Glomerular visceral epithelial cell (primary cell): ENCODE measurements around the gene MRPL23.

Source experiments
- DNase-seq: peaks from one replicate; pipeline ENCODE4 v3.0.0-alpha.2; 2016; ENCODE audit errors: extremely low spot score

MRPL23 gene

DNA sequence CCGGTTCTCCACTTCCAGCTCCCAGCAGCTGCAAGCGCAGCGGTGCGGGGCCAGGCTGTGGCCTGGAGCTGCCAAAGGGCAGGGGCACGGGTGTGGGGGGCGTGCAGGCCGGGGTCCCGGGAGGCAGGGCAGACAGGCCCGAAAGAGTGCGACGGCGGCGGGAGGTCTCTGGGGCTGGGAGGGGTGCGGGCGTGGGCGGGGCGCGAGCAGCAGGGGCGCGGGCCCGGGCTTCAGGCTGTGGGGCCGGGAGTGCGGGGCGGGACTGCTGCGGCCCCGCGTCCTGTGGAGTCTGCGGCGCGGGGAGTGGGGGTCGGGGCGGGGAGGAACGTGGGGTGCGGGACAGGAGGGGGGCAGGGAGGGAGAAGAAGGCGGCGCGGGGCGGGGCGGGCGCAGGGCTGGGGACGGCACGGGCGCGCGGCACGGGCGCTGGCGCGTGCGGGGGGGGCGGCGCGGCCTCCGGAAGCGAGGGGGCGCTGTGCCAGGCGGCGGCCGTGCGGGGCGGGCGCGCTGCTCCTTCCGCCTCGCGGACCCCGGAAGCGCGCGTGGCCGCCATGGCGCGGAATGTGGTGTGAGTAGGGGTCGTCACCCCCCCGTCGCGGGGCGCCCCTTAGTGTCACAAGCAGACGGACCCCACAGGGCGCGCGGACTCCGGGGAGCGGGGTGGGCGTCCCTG, at the start of gene MRPL23:
TSS of gene MRPL23 (plus strand) at position 521 of the 673 bp plus-strand sequence. CDS start at position 552, 31 bp downstream.
- no peak for DNase-seq

DNA sequence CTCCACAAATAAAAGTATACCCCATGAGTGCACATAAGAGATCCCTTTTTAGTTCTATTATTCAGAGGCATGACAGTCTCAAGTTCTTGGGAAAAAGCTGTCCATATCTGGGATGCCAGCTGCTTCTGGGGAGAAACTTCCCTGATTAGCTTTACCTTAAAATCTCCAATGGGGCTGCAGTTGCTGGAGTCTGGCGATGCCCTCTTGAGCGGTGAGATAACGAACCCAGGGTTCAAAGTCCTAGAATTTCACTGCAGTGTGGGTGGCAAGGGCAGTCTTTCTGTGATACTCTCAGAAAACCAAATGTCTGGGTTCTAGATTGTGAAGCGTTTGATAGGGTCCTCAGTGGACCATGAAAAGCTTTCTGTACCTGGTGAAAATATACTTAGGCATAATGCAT, 48.0 kb upstream of the MRPL23 start:
- no peak for DNase-seq

DNA sequence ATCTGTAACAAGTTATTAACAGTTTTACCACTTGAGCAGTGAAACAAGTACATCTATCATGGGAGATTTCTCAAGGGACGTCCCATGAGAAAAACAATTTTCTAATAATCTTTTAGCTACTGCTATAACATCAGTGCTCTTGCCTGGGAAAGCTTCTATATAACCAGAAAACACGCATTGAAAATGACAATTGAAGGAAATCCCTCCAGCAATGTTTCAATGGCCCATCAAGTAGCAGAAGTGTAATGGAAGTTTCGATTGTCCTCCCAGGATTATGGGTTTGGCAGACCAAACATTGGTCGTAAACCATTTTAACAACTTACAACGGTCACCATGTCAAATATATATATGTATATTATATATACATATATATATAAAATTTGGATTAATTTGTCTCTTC, 47.4 kb upstream of the MRPL23 start:
- no peak for DNase-seq

DNA sequence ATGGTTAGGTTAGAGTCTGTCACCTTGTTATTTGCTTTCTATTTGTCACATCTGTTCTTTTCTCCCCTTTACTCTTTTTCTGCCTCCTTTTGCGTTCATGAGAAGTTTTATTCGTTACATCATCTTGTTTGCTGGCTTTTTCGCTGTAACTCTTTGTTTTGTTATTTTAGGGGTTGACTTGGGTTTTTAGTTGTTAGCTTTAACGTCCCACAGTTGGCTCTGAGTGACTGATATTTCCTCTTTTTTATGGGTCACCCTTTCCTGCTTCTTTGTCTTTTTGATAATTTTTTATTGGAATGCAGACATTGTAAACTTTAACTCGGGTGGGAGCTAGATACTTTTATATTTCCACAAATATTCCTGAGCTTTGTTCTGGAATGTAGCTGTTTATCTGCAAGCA, 41.0 kb upstream of the MRPL23 start:
- no peak for DNase-seq

DNA sequence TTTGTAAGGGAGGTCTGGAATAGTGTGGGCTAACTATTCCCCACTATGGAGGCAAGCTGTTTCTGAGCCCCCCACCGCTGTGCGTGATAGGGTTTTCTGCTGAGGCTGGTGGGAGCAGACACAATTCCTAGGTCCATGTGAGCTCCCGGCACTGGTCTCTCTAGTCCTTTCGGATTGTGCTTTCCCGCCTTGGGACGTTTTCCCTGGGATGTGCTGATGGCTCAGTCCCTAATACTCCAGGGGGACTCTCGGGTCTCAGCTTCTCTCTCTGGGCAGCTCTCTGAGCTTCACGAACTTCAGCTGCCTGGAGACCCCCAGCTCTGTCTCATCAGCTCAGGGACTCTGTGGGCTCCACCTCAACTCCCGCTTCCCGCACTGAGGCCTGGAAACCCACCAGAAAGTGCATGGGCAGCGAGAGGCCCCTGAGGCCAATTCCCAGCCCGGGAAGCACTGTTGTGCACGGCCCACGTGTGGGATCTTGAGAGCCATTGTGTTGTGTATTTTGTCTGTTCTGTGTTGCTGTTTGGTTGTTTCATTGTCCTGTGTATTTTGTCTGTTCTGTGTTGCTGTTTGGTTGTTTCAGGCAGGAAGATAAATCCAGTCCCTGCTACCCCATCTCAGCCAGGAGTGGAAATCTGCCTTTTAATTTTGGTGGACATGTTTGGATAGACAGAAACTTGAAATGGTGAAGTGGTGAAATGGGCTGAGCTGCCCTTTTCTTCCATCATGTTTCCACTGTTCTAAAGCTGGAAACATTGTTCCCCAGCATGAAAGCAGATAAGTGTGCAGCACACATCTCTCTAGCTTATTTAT, 40.3 kb upstream of the MRPL23 start:
- no peak for DNase-seq

DNA sequence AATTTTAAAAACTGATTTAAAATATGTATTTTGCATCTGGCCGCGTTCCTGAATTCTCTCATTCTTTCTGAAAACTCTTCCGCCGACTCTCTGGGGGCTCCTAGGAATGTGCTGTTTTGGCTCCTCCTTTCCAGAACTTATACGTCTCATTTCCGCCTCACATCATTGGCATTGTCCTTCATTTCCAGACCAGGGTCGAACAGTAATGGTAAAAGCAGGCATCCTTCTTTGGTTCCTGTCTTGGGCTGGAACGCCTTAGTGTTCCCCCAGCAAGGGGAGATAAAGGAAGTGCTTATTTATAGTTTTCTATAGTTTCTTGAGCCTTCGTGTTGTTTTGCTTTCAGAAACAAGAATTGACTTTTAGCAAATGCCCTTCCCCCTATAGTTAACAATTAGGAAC, 38.5 kb upstream of the MRPL23 start:
- no peak for DNase-seq

DNA sequence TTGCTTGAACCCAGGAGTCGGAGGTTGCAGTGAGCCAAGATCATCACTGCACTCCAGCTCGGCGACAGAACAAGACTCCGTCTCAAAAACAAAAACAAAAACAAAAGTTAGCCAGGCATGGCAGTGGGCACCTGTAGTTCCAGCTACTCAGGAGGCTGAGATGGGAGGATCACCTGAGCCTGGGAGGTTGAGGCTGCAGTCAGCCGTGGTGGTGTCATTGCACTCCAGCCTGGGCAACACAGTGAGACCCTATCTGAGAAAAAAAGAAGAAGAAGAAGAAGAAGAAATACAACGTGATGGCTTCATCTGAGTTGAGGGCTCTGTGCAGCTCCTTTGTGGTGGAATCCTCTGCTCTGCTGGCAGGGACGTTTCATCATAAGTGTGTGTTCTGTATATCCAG, 37.6 kb upstream of the MRPL23 start:
- no peak for DNase-seq

DNA sequence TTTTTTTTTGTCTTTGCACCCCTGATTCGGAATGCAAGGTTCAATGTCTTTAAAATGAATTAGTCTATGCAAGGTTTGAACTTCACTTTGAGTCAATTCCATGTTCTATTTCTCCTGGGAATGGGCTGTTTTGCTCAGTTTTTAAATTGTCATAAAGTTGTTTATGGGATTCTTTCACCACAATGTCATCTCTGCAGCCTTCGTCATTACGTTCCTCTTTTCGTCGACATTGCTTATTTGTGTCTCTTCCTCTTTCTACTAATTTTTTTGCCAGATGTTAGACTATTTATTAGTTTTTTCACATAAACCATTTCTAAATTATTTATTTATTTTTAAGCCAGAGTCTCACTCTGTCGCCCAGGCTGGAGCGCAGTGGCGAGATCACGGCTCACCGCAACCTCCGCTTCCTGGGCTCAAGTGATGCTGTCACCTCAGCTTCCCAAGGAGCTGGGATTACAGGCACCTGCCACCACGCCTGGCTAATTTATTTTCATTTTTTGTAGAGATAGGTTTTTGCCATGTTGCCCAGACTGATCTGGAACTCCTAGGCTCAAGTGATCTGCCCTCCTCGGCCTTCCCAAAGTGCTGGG, 34.7 kb upstream of the MRPL23 start:
- no peak for DNase-seq

DNA sequence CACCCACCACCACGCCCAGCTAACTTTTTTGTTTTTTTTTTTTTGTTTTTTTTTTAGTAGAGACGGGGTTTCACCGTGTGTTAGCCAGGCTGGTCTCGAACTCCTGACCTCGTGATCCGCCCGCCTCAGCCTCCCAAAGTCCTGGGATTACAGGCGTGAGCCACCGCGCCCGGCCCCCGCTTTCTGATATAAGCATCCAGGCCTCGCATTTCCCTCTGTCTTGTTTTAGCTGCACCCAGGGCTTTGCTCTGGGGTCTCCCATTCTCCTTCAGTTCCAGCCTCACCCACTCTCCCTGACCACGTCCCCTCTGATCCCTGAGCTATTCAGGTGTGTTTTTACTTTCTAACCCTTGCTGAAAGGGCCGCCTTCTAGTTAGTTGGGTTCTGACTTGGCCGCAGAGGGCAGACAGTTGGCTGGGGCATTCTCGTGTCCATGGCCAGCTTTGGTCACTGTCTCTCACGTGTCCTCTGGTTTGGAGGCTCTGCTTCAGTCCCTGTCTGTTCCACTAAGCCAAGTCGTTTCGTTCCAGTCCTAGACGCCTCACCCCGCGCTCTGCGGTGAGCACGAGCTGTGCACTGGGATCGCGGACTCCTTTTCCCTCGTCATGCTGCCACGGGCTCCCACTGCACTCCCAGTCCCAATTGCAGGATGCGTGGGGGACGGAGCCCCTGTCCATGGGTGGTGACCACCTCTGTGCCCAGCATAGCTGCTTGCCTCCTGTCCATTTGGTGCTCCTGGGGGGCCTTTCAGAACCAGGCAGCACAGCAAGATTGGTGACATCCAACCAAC, 33.7 kb upstream of the MRPL23 start:
- no peak for DNase-seq

DNA sequence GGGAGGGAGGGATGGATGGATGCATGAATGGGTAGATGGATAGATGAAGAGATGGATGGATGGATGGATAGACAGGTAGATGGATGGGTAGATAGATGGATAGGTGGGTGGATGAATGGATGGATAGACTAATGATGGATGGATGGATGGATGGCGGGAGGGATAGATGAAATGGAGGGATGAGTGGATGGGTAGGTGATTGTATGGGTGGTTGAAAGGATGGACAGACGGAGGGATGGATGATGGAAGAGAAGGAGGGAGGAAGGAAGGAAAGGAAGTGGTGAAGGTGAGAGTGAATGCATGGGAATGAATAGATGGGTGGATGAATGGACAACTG, 31.4 kb upstream of the MRPL23 start:
- DNase-seq, result no peak

DNA sequence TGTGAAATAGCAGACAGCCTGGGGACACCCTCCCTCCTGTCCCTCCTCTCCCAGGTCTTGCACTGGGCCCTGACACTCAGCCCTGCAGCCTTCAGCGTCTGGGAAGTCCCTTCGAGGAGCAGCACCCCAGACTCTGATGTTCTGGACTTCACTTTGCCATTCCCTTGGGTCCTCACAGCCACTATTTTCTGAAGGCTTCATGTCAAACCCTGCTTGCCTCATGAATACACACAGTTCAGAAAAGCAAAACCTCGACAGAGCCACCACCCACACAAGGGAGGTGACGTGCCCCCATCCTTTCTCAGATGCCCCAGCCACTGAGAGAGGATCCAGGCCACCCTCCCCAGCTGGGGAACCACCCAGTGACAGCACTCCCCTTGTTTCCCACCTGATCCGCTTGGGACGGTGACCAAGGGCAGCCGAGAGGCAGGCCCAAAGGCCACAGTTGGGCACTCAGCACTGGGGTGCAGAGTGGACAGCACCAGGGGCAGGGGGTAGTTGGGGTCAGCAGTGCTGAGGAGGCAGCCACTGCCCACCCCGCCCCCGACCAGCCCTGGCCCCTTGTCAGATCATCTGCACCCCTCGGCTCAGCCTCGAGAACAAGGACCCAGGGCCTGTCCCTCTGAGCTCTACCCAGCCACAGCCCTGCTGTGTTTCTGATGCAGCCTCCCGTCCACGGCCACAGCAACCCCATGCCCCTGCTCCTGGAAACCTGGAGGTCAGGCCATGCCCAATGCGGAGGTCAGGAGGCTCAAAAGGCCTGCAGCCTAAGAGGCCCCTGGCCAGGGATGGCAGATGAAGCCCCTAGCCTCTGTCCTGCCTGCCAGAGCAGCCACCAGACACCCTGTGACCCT, 30.8 kb upstream of the MRPL23 start:
- no peak for DNase-seq

DNA sequence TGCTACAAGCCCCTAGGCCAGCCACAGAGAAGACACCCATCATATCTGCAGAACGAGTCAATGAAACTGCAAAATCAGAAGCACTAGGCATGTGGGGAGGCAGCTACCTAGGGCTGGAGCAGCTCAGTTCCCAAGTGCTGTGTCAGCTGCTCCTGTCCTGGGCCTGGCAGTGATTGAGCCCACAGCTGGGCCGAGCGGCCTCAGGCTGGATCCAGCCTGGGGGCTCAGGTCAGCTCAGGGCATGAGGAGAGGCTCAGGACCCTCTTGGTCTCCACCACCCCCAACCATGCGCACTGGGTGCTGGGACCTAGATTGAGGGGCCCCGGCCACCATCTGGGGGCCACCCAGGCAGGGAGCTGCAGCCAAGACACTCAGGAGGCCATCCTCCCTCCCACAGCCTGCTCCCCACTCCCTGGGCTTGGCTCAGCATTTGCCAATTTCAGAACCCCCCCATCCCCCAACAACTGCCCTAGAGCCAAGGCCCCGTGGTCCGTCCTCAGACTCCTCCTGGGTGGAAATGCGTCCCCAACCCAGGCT, 30.1 kb upstream of the MRPL23 start:
- no peak for DNase-seq

DNA sequence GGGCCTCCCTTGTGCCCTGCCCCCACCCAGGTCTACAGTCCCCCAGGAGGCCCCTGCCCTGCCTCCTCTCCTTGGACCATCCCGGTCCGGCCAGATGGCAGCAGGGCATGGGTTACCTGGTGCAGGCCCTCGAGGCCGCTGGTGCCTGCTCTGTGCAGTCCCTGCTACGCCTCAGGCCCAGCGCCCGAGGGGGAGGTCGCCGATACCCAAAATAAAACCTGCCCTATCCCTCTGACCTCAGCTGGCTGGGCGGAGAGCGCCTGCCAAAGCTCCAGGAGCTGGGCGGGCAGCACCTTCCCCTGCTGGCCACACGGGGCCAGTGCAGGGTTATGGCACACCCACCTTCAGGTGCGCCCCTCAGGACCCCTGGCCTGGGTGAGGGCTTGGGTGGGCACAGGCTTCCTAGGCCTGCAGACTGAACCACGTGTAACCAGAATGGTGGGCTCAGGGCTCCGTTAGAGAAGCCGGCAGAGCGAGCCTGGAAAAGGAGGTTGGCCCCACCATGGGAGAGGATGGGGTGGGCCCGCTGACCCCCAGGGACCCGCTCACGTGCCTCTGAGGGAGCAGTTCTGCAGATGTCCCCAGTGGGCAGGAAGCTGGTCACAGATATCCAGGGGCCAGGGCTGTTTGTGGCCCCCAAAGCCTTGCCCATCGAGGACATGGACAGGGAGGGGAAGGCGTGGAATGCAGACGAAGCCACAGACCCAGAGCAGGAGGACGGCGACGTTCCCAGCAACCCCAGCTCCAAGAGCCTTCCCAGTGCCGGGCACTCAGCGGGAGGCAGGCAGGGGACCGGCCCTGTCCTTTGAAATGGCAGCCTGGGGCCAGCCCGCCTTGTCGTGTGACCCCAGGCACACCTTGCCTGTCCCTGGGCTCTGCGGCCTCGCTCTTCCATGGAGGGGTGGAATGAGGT, 29.4 kb upstream of the MRPL23 start:
- DNase-seq, result no peak

DNA sequence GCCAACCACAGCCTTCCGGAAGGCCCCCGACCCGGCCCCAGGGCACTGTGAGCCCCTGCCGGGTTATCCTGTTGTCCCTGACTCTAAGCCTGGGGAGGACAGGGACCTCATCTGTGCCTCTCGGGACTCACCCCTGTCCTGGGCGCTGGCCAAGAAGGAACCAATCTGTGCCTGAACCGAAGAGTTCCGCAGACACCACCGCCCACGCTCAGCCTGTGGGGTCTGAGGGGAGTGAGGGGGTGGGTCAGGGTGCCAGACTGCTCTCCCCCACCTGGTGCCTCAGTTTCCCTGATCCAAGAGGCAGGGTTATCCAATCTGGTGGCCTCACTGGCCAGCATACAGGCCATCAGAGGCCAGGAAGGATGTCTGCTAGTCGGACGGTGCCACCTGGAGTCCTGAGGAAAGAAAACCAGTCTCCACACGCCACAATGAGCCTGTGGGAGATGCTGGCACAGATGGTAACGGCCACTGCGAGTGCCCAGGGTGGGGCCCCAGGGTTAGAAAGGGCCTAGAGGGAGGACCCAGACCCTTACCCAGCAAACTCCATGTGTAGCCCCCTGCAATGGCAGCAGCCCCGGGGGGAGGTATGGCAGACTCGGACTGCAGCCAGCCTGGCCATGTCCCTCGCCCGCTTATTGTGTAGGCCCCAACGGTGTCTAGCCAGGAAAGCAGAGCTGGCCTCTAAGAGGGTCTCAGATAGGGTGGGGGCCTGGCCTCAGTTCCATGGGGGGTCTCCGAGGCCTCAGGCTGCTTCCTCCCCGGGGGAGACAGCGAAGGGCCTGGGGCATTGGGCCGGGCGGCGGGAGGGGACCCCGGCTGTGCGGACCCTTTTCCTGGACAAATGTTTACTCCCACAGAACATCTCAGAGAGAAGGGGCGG, 28.5 kb upstream of the MRPL23 start:
- no peak for DNase-seq

DNA sequence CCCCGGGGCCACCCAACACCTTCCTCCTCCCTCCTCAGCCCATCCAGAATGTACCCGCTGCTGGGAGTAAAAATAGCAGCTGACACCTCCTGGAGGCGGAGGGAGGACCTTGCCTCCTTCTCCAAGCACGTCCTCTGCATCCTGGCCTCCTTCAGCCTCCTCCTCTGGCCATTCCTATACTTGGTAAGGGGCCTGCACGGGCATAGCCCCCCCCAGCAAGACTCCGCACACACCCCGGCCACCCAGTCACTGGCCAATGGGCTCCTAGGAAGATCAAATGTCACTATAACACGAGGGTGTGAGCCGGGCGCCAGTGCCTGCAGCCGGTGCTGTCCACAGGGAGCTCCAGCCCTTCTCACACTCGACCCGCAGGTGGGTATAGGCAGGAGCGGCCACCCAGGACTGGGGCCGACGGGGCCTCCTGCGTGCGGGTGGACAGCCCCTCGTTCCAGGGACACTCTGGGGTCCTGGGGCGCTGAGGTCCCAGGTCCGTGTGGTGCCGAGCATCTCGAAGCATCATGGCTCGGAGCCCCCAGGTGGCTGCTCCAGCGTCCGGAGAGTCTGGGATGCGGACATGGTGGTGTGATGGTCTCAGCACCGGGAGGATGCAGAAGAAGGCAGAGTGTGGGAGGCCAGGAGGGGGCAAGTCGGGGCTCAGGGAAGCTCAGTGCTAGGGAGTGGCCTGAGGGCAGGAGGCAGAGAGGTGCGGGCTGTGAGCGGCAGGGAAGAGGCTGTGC, 27.6 kb upstream of the MRPL23 start, which contains the start of gene TNNT3:
TSS of gene TNNT3 (plus strand) at position 313 of the 737 bp plus-strand sequence. CDS start 3,172 bp downstream, outside the sequence.
- DNase-seq, result no peak

DNA sequence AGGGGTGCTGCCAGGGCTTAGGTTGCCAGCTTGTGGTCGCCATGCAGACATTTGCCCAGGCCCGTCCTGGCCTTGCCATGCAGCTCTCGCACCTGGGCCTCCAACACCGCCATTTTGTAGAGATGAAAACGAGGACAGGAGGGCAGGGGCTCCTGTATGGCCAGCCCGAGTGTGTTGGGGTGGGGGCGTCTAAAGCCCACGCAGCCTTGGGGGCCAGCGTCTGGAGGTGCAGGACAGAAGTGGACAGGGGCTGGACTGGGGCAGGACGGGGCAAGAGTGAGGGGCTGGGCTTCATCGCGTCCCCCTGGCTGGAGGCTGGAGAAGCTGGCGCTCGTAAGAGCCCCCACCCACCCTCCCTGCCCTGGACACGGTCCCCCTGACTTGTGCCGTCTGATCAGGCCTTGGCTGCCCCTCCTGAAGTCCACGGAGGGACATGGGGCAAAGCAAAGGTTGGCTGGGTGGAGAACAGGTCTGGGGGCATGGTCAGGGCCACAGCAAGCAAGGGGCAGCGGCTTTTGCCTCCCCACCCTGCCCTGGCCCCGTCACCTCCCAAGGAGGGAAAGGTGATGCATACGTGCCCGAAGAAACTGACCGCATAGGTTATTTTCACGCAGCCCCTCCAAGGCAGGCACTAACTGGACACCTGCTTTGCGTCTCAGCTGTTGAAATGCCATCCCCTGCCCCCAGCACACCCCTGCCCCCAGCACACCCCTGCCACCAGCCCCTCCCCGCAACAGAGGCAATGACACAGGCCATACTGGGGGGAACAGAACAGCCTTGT, 26.8 kb upstream of the MRPL23 start:
- no peak for DNase-seq

DNA sequence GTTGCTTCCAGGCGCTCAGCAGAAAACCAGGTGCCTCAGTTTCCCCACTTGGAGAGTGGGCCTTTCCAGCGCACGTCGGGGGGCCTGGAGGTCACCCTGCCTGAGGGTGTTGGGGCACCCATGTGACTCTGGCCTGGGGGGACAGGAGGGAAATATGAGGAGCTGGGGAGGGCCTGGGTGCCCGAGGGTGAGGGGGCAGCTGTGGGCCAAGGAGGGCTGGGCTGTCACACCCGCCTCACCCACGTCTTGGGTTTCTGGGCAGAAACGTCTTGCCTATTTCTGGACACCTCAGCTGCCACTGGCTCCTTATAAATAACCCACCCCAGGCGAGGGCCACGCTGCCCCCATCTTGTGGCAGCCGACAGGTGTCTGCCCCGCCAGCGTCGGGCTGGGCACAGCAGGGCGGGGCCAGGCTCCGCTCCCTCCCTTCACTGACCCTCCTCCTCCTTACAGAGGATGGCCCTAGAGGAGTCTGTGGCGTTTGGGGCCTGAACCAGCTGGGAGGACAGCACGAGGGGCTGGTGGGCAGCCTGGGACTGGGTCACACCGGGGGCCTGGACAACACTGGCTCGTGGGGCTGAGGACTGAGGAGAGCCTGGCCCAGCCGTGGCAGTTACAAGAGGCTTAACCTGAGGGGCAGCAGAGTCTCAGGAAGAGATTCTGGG, 26.1 kb upstream of the MRPL23 start:
- no peak for DNase-seq
